SKM-1 treated with dmso at 0.1 percent for 144 hours (cell line): ENCODE data around the gene BIK.
"Not testable (repeated sequence)": the region's sequence is repeated elsewhere in the genome, so short reads cannot be mapped to it uniquely, and the experiment has no call there.

Source experiments
- DNase-seq: peaks from one replicate; lab custom pipeline; 2025; ENCODE audit not compliant: unreplicated experiment; lab: John Stamatoyannopoulos, UW

The BIK gene

DNA sequence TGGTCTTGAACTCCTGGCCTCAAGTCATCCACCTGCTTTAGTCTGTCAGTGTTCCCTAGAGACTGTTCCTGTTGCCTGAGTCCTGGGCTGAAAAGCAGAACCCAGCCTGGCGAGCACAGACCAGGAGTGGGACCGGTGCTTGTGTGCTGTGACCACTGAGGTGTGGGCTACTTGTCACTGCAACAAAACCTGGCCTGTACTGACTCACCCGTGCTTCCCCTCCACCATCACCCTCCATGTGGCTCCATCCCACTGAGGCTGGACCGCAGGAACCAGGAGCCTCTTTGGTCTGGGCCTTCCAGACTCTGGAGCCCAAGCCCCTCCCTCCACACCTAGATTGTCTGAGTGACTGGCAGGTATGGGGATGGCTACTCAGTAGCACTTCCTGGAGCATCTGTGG lies 24.0 kb downstream of the BIK start:
- no peak for DNase-seq

- DNase-seq, result no peak
These were observed 25.0 kb downstream of the BIK start for GRCh38 chr22:43135565-43135964.

DNA sequence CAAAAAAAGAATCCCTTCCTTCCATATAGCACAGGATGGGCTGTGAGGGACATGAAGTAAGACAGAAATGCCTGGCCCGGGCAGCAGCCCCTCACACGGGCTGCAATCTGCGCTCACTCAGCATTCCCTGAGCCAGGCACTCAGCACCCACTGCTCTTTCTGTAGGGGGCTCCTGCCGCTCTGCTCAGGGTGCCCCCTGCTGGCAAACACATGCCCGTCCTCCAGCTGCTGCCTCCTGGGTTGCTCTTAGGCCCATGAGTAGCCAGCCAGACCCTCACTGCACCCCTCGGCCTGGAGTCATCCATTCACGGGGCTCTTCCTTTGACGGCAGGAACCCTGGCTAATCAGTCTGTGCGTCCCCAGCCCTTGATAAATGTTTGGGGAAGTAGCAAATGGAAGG lies 25.7 kb downstream of the BIK start:
- DNase-seq, result no peak

DNA sequence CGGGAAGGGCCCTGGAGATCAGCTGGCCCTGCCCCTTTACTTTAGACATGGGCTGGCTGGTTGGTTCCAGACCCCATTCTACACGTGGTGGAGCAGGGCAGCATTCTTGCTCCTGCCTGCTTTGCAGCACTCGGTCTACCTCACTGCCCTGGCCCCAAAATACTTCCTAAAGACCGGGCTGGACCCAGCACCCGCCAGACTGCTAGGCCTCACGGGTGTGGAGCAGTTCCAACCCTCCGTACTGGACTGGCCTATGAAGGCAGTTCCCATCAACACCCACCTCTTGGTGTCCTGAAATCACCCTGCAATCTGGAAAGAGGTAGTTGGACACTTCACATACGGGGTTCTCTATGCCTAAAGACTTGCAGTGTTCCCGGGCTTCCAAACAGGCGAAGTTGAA lies 26.3 kb downstream of the BIK start:
- DNase-seq, result no peak

DNA sequence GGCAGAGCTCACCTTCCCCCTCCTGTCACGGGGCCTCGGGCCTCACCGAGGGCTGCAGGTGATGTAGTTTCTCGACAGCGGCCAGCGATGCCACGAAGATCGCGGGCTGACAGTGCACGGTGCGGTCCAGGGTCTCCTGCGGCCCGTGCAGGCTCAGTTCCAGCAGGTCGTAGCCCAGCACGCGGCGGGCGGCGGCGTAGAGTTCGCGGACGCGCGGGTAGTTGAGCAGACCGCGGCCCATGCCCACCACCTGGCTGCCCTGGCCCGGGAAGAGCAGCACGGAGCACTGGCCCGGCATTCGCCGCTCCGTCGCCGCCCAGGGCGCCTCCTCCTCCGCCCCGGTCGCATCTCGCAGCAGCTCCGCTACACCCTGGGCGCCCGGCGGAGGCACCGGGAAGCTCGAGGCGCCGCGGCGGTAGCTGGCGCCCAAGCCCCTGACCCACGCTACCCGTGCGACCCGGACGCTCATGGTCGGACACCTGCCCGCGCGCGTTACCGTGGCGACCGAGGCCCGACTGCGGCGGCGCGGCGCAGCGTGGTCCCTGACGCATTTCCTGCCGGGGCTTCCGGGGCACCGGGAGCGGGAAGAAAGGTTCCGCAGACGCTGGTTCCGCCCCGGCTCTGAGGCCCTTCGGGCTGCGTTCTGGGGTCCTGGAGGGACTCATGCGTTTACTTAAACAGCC lies 32.5 kb downstream of the BIK start, which contains the start of gene MCAT:
Gene MCAT (minus strand): TSS at position 519 of the 683 bp plus-strand sequence. CDS start 50 bp downstream, at position 469.
- peak; percentile 72 for DNase-seq

GRCh38 chr22:43144949-43145348 lies 34.4 kb downstream of the BIK start:
- DNase-seq, result no peak

- DNase-seq, result not testable (repeated sequence)
These were observed 34.8 kb downstream of the BIK start for GRCh38 chr22:43145371-43145770.

GRCh38 chr22:43146332-43146731 lies 35.8 kb downstream of the BIK start:
- DNase-seq, result peak; percentile 27

GRCh38 chr22:43147821-43148220 lies 37.3 kb downstream of the BIK start:
- peak; percentile 76 for DNase-seq

DNA sequence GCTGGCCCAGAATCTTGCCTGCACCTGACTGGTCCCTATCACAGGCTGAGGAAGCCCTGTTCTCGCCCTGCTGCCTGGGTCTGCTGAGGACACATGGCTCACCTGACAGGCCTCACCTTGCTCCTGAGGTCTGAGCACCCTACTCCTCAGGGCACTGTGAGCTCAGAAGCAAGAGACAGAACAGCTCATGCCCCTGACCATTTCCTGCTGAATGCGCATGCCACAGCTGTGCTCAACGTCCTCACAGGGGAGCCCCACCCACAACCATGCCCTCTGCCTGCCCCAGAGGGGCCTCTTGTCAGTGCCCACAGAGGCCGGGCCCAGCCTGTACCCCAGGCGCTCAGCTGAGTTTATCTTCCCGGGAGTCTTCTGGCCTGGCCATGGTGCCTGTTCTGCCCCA lies 38.0 kb downstream of the BIK start:
- DNase-seq, result no peak

DNA sequence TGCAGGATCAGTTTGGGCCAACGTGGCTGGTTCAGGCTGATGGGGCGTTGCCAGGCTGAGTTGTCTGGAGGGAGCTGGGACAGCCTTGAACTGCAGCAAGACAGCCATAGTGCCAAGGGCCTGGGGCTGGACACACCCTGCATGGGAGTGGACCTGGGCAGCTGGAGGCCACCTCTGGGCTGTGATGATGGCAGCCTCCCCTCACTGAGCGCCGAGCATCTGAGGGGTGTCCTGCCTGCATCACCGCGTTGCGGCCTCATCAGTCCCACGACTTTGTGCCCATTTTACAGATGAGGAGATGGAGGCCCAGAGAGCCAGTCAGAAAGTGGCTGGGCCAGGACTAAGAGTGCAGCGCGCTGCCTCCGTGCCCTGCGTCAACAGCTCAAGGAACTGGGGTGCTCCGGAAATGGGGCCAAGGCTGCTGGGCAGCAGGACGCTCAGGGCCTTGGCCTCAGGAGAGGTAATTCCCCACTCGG lies 40.2 kb downstream of the BIK start:
- DNase-seq, result no peak

DNA sequence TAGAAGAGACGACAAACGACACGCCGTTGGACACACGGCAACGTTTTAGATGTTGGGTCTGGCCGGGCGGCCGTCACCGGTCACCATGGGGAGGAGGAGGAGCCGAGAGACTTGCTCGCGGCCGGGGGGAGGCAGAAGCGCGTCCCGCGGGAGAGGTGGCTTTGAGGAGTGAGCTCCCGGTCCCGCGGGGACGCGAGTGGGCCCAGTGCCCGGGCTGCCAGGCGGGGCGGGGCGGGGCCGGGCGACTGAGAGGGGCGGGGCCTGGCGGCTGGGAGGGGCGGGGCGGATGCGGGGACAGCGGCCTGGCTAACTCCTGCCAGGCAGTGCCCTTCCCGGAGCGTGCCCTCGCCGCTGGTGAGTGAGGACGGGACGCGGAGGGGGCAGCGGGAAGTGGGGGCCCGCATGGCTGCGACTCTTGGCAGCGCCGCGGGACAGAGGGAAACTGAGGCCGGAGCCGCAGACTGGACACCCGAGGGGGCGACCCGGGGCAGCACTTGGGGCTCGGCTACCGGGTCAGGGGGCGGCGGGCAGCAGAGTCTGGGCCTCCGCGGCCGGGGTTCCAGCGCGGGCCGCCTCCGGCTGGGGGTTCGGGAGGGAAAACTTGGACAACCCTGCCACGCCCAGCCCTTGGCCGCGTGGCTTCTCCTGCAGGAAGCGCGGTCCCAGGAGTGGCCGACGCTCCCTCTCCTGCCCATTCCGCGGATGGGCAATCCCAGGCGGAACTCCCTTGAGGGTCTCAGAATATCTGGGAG lies 40.9 kb downstream of the BIK start, which contains the start of gene TSPO:
Gene TSPO (plus strand): TSS at position 309 of the 752 bp plus-strand sequence. CDS start 7,680 bp downstream, outside the sequence.
- DNase-seq, result no peak

DNA sequence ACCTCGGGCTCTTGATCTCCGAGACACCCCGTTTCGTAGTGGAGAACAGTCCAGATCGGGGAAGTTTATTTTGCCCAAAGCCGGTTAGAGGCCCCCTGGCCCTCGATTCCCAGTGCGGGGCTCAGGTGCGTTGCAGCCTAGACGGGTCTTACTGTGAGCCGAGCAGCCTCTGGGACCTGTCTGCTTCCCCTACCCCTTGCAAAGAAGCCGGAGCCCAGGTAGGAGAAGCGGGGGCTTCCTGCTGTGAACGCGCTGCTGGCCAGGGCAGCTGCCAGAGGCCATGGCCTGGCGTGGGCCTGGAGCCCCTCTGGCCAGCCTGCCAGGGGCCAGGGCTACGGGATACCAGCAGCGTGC lies 41.4 kb downstream of the BIK start:
- no peak for DNase-seq

- no peak for DNase-seq
These were observed 42.0 kb downstream of the BIK start for GRCh38 chr22:43152357-43153071.

DNA sequence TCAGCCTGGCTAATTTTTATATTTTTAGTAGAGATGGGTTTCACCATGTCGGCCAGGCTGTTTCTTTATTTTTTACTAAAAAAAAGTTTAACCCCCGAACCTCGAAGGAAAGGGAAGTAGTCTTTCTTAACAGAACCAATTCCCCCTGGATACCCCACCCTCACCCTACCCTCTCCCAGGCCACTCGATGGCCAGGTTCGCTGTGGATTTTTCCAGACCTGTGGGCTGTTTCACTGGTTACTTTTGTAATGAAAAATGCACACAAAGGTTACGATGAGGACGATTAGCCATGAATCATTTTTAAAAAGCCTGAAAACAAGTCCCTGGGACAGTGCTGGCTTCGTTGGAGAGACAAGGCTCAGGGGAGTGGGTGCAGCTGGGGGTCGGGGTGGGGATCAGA lies 43.3 kb downstream of the BIK start:
- no peak for DNase-seq

- DNase-seq, result no peak
These were observed 44.5 kb downstream of the BIK start for GRCh38 chr22:43154887-43155536.

GRCh38 chr22:43155789-43156188 lies 45.2 kb downstream of the BIK start:
- no peak for DNase-seq

DNA sequence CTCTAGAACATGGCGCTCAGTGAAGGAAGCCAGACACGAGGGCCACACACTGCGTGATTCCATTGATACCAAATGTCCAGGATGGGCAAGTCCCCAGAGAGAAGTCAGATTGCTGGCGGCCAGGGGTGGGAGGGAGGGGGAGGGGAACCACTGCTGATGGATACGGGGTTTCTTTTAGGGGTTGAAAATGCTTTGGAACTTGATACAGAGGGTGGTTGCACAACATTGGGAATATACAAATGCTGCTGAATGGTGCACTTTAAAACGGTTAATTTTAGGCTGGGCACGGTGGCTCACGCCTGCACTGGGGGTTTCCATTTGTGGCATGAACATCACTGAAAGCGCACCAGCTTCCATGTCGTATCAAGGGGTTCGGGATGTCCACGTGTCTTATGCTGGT lies 45.9 kb downstream of the BIK start:
- no peak for DNase-seq

GRCh38 chr22:43157874-43158546 lies 47.5 kb downstream of the BIK start:
- no peak for DNase-seq

GRCh38 chr22:43158778-43159483 lies 48.4 kb downstream of the BIK start:
- DNase-seq, result no peak
